Ectodermal cell (in vitro differentiated cells): ENCODE results near the gene ARSH.

ENCODE experiments used
- H3K27ac ChIP-seq: 2 replicates; pipeline ENCODE4 v1.7.0; 2013; ENCODE audit warnings: mild to moderate bottlenecking, low read depth, low read length; ENCODE audit not compliant: insufficient read depth, poor library complexity, severe bottlenecking
- H3K27me3 ChIP-seq: 2 replicates; pipeline ENCODE4 v1.7.0; 2013; ENCODE audit warnings: mild to moderate bottlenecking, low read length; ENCODE audit not compliant: insufficient read depth, control insufficient read depth, poor library complexity, severe bottlenecking
- H3K36me3 ChIP-seq: one replicate; pipeline ENCODE4 v1.7.0; 2013; ENCODE audit warnings: low read length; ENCODE audit not compliant: control insufficient read depth, insufficient read depth
- H3K4me1 ChIP-seq: one replicate; pipeline ENCODE4 v1.7.0; 2013; ENCODE audit warnings: low read length; ENCODE audit not compliant: control insufficient read depth, insufficient read depth
- H3K4me3 ChIP-seq: 2 replicates; pipeline ENCODE4 v1.7.0; 2013; ENCODE audit warnings: low read depth, low read length, control low read depth; ENCODE audit not compliant: insufficient read depth
- H3K9me3 ChIP-seq: 2 replicates; pipeline ENCODE4 v1.7.0; 2013; ENCODE audit warnings: mild to moderate bottlenecking, low read length, moderate library complexity; ENCODE audit not compliant: control insufficient read depth
- WGBS, 2 experiments: methylation state at CpG; one replicate each; pipeline ENCODE4 v1.1.7; 2013; ENCODE audit warnings: missing lambda C conversion rate in 2 of 2; 5-methylcytosine and 5-hydroxymethylcytosine counted together

ARSH gene

DNA sequence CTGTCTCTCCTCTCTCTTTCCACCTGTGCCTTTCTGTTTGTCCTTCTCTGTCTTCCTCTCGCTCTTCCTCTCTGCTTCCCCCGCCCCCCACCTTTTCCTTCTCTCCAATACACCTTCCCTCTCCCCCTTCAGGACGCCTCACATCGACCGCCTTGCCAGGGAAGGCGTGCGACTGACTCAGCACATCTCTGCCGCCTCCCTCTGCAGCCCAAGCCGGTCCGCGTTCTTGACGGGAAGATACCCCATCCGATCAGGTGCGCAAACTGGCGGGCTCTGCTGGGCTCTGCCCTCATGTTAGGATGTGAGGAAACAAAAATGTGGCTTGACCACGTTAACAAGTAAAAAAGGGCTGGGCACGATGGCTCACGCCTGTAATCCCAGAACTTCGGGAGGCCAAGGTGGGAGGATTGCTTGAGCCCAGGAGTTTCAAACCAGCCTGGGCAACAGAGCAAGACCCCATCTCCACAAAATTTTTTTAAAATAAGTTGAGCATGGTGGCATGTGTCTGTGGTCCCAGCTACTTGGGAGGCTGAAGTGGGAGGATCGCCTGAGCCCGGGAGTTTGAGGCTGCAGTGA, 70.2 kb downstream of the ARSH start:
- Histone ChIP-seq H3K9me3 (no peaks in the 10 kb centered on the region), H3K27me3 (peaks cover 4% of the 10 kb centered on the region), H3K4me1 (no peaks in the 10 kb centered on the region), H3K27ac (no peak overlapping the region), H3K36me3 (no peaks in the 10 kb centered on the region), H3K4me3 (no peak overlapping the region)
- 60 to 67% methylated on average over 21 of the region's 21 CpGs for WGBS, 2 experiments
